Activated naive CD8-positive, alpha-beta T cell treated with anti-CD3 and anti-CD28 coated beads, Interleukin-2, amount 50 U/mL, for 16 hours (primary cell): ENCODE data around the gene ARMS2.

Source experiments
- DNase-seq: peaks from one replicate; pipeline ENCODE4 v3.0.0-alpha.2; 2020; ENCODE audit warnings: low read depth, low spot score

Gene ARMS2

GRCh38 chr10:122493761-122494160 is 39.3 kb downstream of the ARMS2 start:
- no peak for DNase-seq

DNA sequence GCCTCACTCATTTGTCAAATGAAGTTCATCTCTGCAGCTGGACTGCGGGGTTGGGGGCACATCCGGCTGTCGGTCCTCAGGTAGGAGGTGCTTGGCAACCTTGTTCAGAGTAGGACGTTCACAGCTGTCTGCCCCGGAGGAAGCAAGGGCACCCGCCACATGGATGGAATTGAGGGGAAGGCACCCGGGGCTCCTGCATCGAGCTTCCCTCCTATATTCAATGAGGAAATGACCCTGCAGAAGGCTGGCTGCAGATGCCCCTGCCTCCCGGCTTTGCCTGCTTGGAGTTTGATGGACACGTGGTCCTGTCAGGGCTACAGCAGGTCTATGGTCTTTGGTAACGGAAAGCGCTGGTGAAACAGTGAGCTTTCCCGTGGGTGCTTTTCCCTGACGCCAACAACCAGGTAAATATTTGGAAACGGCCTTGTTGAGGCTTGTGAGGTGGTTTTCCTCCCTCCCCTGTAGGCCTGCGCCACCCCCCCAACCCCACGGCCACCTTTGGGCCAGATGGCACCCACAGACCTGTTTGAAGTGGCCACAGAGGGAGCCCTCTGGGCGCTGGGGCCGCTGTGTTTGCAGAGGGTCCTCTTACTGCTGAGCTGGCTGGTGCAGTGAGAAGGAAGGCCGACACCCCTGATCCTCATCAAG is 39.8 kb downstream of the ARMS2 start:
- DNase-seq = no peak

DNA sequence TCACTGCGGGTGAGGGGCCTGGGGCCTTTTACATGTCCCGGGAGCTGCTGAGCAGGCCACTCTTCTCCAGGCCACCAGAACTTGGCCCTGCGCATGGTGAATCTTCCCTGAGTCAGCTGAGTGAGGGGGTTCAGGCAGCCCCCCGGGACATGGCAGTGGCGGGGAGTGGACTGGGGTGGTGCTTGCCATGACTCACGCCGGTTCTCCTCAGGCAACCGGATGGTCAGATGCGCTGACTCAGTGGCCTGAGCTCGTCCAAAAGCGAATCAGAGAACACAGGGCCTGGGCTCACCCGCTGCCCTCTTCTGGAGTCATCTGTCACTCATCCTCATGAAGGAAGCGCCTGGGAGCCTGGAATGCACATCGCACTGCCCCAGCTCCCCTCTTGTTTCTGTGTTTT is 40.4 kb downstream of the ARMS2 start:
- no peak for DNase-seq

DNA sequence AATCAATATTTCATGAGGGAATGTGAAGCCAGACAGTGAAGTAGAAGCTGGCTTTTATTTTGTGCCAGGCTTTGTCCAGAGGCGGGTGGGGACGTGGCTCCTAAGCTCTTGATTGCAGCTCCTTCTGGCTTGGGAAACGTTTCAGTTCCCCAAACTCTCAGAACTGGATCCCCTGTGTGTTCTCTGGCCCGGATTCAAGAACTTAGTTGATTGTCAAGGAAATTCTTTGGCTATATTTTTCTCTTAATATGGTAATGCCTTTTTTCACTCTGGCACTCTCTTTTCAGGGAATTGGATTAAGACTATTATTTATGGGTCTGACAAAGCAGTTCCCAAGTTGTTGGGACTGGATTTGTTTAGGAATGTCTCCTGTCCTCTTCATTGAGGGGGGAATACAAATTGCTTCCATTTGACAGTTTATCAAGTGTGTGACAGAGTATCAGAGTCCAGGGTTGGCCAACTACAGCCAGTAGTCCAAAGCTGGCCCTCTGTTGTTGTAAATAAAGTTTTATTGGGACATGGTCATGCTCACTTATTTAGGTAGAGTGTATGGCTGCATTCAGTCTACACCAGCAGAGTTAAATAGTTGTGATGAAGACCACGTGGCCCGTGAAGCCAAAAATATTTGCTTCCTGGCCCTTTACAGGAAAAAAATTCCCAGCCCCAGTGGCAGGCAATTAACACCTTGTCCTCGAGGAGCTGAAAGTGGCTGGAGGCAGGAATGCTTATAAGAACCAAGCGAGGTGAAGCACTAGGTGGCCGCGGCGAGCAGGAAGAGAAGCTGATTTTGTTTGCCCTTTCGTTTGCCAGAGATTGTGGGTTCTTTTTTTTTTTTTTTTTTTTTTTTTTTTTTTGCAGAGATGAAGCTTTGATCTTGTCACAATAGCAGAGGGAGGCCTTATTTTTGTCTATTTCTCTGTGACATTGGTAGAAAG is 41.2 kb downstream of the ARMS2 start:
- DNase-seq = no peak

DNA sequence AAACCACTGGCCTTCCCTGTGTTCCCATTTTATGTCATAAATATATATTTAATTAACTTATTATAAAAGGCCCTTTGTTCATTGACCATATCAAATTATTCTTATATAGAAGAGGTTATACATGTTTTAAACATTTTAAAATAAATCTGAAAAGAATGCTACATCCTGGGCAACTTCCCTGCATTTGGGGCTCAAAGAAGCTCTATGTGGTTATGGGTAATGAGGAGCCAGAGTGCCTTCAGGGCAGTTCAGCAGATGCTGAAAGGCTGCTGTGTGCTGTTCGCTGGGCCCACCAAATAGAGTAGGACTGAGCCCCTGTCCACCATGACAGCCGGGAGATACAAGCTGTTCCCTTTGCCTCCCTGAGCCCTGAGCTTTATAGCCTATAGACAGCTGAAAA is 42.8 kb downstream of the ARMS2 start:
- no peak for DNase-seq

DNA sequence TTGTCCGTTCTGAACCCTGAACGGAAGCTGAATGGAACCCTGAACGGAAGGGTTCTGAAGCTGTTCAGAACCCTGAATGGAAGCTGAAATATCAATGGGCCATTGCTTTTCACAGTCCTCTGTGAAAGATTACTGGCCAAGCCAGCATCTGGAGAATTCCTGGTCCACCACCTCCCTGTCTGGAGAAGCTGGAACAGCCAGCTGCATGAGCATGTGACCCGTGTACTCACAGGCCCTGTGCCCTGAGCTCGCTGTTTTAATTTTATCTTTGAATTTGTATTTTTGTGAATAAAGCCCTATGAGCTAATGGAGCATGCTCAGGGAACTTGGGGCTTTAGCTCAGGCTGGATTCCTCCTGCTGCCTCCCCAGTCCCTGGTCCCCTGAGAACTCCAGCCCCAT is 44.1 kb downstream of the ARMS2 start:
- no peak for DNase-seq

DNA sequence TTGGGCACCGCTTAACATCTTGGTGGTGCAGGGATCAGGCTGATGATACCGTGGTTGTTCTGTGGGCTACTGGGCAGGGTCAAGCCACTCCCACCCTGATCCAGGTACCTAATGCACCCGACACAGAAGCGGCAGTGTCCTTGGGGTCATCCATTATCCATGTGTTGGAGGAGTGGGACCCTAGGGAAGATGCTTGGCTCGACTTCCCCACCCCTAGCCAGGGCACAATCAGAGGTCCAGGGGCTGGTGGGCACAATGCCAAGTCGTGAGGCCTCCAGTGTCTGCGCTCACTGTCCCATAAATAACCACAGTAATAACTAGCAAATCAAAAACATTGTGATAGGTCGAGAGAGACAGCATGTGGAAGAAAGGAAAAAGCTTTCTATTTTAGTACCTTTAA is 44.6 kb downstream of the ARMS2 start:
- no peak for DNase-seq

DNA sequence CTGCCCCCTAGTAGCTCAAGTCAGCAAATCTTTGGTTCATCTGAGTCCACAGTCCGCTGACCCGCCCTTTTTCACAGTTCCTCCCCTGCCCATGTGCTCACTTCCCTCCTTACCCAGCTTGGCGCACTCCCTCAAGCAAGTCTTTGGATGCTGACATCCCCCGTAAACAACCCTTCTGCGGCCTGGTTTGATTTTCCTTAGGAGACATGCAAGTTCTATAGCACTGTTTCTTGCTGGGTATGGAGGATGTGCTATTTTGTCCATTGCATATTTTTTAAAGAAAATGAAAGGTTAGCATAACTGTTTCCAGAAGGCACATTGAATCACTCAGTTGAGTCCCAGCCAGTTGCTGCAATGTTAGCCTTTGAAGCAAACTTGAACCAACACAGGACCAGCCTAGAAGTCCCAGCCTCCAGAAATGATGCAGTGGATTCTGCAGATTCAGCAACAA is 45.1 kb downstream of the ARMS2 start:
- DNase-seq = no peak

GRCh38 chr10:122500194-122500593 is 45.7 kb downstream of the ARMS2 start:
- no peak for DNase-seq

DNA sequence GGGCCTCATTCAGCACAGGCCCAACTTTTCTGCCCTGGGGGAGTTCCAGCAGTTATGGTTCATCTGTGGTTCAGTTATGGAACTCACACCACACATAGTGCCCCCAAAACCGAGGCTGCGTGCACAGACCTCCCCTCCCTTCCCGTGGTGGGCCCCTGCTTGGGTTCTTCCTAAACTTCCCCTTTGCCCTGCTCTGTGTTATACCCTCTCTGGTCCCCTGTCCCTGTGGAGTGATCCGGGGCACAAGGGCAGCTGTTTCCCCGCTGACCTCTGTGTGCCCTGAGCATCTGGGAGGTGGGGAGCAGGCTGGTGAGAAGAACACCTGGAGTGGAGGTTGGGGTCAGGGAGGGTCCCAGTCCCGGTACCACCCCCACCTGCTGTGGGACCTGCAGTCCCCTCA is 46.3 kb downstream of the ARMS2 start:
- no peak for DNase-seq

- DNase-seq = no peak
Observed at GRCh38 chr10:122503012-122503411, 48.6 kb downstream of the ARMS2 start.

DNA sequence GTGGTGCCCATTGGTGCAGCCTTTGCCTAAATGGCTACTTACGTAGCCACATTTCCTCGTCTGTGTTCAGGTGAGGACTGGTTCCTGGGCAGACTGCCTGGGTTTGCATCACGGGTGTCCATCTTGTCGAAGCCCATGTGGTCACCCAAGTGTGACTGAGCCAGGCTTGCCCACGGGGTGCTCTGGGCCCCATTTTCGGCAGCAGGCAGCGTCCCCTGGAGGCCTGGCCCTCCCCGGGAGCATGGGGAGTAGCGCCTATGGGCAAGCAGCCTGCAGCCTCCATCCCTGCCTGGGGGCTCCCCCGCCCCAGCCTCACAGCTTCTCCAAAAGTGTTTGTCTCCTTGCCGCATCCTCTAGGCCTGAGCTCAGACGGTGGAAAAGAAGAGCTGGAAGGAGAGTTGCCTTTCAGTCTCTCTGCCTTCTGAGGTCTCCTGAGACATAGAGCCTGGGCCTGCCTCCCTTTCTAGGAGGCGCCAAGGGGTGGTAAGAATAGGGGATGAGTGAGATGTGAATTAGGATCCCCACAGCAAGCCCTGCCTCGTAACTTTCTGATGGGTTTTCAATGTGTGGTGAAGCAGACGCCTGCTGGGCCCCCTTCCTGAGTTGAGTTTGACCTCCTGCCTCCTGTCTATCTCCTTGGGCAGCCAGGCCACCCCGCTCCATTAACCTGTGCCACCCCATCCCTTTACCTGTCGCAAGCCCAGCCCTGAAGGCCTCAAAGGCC is 49.6 kb downstream of the ARMS2 start:
- DNase-seq = no peak

GRCh38 chr10:122504610-122504950 is 50.1 kb downstream of the ARMS2 start:
- DNase-seq = no peak

DNA sequence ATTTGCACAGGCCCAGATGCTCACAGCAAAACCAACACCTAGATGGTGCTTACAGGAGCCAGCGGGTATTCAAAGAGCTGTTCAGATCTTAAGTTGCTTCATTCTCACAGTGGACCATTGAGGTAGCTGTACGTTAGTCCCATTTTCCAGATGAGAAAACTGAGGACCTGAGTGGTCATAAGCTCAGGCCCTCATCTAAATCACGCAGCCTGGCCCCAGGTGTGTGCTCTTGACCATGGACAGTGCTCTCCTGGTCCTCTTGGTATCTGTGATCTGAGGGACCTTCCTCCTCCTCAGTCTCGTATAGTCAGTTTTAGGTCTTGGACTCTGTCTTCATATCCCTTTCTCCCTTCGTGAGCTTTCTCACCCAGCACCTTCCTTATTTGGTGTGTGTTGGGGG is 50.6 kb downstream of the ARMS2 start:
- DNase-seq = no peak

DNA sequence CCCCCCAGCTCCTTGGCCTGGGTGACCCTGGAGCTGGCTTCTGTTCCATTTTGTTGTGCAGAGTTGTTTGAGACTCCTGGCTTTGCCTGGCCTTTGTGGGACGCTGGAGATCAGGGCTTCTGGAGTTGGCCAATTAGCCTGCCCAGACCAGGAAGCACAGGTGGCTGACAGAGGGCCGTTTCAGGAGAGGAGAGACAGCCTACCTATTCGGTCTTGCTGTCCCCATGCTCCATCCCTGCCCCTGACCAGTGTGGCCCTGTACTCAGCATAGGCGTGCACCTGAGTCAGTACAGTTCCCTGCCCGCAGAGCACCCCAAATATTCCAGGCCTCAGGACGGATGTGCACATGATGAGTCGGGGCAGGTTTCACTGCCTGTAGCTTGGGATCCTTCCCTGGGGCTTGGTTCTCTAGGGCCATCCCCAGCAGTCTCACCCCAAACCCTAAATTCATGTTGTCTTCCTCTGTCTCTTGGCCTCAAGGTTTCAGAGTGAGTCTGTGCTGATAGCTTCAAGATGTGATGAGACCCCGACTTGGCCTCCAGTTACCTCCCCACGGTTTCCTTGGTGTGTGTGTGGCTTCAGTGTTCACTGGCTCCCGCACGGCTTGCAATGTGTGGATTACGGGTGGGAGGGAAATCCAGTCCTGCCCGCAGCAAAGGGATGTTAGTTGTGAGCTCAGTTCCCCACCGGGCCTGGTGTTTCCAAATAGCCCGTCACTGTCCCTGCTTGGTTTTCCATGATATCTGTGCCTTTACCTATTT is 51.6 kb downstream of the ARMS2 start:
- DNase-seq = no peak
